GM19438 (cell line): ENCODE data around the gene ELN.
"Not testable (repeated sequence)": the region's sequence is repeated elsewhere in the genome, so short reads cannot be mapped to it uniquely, and the experiment has no call there.

Experiments used
- ATAC-seq: cut with Tn5 transposase; IDR thresholded peaks from one replicate; pipeline ENCODE4 v1.9.1; 2021; ENCODE audit warnings: low read depth; ENCODE audit not compliant: unreplicated experiment

ELN gene

DNA sequence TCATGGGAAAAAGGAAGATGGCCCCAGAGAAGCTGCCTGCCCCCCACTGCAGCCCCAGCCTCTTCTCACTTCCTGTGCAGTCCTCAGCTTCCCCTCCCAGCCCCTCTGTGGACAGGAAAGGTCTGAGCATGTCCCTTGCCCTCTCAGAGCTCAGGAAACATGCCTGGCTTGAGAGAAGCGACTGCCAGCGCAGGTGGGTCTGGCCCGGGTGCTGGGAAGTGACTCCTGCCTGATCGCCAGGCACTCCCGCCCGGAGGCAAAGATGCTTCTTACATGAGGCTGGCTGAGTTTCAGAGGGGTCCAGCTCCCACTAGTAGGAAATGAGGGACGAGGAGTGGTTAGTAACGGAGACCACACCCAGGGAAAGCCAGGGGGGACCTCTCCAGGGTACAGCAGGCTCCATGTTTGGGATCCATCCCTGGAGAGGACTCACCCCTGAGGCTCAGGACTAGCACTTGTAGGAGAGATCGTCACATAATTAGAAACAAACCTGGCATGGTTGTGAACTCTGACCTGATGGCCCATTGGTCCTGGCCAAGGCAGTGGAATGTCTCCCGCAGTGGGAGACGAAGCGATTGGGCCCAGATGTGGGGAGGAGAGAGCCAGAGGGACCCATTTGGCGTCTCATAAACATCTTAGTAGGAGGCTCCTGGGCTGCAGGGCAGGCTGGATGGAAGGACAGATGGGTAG lies 12.3 kb downstream of the ELN start:
- ATAC-seq, result no peak

DNA sequence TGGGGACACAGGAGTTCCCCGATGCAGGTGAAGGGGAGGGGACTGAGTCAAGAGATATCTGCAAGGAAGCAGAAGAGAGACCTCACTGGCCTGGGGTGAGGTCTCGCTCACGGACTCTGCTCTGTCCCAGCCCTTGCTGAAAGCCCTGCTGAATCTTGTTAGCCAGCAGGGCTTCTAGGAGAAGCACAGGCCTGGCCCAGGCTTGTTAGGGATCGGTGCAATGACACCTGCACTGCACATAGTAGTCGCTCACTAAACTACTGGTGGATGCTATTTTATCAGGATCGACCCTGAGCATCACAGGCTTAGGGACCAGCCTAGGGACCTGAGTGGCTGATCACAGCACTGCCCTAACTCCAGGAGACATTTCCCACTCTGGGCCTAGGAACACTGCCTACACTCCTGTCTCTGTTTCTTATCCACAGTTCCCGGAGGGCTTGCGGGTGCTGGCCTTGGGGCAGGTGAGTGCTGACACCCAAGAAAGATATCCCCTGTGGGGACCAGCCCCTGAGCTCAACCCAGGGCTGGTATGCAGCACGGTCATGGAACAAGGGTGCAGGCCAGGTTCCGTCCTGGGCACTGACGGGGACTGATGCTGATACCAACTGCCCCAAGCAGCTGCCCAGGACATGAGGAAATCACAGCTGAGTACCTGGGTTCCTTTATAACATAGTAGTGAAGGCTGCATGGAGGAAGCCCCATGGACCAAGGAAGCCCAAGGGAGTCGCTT lies 13.0 kb downstream of the ELN start:
- ATAC-seq, result no peak

DNA sequence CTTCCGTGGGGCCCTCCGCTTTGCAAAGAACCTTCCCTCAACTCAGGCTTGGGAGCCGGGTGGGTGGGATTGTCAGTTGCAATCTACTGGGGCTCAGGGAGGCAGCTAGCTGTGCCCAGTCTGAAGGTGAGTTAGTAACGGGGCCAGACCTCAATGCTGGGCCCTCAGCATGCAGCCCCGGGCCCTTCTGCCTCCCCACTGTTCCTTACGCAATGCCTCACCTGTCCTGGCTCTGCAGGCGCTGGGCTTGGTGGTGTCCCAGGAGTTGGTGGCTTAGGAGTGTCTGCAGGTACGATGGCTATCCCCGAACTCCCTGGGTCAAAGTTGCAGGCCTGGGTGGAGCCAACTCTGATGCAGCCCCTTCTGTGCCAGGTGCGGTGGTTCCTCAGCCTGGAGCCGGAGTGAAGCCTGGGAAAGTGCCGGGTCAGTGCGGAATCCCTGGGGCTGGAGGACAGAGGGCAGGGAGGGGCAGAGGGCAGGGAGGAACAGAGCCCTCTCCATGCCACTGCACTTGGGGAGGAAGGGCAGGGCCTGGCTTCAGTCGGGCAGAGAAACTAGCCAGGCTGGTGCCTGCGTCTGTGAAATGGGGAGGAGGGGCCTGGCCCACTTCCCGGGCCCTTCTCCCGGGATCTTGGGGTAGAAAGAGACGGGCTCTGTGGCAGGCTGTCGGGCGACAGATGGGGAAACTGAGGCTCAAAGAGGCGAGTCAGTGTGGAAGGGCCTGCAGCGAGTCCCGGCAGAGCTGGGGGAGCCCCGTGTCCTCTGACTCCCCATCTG lies 15.0 kb downstream of the ELN start:
- ATAC-seq, result no peak

DNA sequence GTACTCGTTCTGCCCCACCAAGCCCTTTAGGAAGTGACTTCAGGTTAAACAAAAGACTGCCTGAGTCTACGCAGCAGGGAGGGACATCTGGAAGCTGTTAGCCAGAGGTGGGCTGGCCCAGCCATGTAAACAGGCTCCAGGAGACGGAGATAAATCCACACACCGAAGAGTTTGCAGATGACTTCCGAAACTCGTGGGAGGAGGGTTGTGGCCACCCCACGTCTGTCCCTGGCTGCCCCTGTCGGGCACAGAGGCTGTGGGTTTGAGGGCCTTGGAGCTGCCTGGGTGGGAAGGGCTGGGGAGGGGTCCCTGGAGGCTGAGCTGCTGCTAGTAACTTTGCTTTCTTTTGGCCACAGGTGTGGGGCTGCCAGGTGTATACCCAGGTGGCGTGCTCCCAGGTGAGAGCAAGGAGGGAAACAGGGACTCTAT lies 15.6 kb downstream of the ELN start:
- no peak for ATAC-seq

DNA sequence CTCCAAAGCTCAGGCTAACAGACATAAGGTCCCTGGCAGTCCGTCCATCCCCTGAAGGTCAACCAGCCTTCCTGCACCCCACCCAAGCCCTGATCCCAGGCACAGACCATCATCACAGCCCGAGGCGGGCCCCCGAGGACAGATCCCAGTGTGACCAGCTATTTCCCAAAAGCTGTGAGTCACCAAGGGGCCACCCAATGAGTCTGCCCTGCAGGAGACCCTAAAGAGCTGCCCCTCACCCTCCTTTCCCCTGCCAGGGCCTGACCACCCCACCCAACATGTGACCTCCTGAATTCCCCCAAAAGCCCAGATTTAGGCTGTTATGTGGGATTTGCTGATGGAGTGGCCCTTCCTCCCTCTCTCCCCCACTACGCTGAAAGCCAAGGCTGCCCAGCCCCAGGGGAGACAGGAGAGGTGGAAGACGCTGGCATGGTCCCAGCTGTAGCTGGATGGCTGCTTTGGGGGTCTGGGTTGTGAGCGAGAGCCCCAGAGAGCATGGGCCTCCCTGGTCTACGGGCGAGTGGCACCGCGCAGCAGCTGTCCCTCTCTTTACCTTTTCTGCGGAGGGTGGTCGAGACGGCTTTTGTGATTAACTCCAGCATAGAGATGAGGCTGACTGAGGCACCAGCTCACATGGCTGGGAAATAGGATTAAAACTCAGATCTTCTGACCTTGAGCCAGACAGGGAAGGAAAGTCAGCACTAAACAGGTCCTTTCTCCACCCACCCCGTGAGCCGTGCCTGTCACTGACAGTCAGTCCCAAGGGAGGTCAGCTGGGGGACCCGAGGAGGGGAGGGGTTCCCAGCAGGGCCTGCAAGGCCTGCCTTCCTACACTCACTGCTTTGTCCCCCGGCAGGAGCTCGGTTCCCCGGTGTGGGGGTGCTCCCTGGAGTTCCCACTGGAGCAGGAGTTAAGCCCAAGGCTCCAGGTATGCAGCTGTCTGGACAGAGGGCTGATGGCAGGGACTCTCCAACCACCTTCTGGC lies 16.7 kb downstream of the ELN start:
- ATAC-seq, result no peak

DNA sequence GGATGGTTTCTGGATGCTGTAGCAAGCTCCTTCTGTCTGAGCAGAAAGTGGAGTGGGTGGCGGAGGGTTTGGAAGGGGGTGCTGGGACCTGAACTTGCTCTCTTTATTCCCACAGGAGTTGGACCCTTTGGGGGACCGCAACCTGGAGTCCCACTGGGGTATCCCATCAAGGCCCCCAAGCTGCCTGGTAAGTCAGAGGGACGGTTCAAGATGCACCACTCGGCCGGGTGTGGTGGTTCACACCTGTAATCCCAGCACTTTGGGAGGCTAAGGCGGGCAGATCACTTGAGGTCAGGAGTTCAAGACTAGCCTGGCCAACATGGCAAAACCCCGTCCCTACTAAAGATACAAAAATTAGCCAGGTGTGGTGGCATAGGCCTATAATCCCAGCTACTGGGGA lies 18.6 kb downstream of the ELN start:
- not testable (repeated sequence) for ATAC-seq

DNA sequence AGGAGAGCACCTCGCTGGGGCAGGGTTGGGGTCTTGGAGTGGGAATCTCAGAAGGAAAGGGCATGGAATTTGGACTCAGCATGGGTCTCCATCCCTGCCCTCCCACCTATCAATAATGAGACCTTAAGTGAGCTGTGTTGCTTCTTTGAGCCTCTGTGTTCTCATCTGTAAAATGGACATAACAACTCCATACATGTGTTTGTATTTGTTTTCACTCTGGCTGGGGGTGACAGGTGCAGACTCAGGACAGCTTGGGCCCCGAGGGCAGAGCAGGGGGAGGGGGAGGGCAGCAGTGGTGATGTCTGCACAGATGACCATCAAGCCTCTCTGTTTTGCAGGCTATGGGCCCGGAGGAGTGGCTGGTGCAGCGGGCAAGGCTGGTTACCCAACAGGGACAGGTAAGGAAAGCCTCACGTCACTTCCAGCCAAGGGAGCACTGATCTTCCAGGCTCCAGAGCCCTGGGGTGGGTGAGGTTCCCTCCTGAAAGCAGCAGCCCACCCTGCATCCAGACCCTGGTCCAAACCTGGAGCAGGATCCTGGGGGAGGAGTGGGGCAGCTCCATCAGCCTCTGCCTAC lies 19.9 kb downstream of the ELN start:
- no peak for ATAC-seq

DNA sequence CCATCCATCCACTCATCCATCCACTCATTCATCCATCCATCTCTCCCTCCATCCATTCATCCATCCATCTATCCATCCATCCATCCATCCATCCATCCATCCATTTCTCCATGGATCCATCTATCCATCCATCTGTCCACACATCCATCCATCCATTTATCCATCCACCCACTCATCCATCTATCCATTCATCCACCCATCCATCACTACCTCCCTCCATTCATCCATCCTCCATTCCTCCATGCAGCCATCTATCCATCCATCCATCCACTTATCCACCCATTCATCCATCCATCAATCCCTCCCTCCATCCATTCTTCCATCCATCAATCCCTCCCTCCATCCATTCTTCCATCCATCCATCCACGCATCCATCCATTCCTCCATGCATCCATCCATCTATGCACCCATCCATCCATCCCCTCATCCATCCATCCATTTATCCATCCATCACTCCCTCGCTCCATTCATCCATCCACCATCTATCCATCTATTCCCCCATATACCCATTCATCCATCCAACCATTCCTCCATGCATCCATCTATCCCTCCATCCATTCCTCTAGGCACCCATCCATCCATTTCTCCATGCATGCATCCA lies 21.1 kb downstream of the ELN start:
- no peak for ATAC-seq

DNA sequence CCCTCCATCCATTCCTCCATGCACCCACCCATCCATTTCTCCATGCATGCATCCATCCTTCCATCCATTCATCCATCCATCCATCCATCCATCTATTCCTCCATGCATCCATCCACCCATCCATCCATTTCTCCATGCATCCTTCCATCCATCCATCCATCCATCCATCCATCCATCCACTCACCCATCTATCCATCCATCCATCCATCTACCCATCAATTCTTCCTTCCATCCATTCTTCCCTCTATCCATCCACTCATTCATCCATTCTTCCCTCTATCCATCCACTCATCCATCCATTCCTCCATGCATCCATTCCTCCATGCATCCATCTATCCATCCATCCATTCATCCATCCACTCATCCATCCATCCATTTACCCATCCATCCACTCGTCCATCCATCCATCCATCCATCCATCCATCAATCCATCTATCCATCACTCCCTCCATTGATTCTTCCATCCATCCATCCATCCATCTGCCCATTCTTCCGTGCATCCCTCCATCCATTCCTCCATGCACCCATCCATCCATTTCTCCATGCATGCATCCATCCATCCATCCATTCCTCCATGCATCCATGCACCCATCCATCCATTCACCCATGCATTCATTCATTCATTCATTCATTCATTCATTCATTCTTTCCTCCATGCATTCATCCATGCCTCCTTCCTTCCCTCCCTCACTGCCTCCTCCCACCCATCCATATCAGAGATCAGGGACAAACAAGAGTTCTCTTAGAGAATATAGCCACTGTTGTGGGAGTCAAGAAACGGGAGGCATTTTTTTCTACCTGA lies 22.2 kb downstream of the ELN start:
- no peak for ATAC-seq

DNA sequence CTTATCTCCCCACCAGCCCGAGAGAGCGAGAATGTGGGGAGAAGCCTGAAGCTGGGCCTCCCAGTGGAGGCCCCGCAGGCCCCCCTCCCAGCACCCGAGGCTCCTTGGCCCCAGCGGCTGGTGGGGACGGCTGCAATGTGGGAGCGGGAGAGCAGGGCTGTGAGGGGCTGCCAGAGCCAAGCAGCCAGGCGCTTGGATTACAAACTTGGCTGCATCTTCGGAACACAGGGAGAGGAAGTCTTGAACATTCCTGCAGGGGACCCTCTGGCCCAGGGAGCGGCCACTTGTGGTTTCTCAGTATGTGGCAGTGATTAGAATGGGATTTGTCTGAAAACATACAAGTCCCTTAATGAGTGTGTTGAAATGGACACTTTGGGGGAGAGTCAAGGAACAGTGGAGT lies 23.2 kb downstream of the ELN start:
- ATAC-seq, result no peak

DNA sequence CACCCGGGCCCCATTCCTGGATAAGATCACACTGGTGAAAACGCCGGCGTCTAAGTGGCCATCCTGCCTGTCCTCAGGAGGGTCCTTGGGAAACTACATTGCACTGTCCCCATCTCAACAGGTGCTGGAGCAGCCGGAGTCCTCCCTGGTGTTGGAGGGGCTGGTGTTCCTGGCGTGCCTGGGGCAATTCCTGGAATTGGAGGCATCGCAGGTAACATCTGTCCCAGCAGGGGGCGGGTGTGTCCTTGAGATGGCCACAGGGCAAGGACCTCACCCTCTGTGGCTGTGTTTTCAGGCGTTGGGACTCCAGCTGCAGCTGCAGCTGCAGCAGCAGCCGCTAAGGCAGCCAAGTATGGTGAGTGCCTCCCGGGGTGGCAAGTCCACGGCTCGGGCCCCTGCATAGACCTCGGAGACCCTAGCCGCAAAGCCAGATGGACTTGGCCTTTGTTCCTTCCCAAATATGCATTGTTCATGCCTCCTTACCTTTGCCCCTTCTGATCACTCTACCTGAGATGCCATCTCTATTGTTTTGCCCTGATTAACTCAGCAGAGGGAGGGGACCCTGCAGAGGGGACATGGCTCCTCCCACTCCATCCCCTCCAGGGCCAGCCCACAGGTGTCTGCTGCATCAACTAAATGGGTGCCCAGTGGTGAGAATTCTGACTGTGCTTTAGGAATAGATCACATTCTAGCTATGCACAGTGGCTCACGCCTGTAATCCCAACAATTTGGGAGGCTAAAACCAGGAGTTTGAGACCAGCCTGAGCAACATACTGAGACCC lies 23.8 kb downstream of the ELN start:
- no peak for ATAC-seq

DNA sequence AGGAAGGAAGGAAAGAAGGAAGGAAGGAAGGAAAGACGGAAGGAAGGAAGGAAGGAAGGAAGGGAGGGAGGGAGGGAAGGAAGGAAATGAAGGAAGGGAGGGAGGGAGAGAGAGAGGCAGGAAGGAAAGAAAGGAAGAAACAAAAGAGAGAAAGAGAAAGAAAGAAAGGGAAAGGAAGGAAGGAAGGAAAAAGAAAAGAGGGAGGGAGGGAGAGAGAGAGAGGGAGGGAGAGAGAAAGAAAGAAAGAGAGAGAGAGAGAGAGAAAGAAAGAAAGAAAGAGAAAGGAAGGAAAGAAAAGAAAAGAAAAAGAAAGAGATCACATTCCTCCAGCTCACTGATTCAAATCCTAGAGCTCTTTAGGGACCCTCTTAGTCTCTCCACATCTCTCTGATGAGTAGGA lies 24.7 kb downstream of the ELN start:
- ATAC-seq, result no peak

DNA sequence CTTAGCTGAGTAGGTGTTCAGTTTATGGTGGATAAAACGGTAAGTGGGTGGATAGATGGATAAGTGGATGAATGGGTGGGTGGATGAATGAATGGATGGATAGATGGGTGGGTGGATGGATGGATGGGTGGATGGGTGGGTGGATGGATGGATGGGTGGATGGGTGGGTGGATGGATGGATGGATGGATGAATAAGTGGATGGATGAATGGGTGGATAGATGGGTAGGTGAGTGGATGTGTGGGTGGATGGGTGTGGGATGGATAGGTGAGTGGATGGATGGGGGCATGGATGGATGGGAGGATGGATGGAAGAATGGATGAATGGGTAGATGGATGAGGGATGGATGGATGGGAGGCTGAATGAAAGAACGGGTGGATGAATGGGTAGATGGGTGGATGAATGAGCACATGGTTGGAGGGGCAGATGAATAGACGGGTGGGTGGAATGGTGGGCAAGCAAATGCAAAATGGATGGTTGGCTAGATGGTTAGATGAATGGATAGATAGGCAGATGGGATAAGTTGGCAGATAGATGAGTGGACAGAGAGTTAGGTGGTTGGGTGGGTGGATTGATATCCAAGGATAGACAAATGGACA lies 25.7 kb downstream of the ELN start:
- ATAC-seq, result no peak

DNA sequence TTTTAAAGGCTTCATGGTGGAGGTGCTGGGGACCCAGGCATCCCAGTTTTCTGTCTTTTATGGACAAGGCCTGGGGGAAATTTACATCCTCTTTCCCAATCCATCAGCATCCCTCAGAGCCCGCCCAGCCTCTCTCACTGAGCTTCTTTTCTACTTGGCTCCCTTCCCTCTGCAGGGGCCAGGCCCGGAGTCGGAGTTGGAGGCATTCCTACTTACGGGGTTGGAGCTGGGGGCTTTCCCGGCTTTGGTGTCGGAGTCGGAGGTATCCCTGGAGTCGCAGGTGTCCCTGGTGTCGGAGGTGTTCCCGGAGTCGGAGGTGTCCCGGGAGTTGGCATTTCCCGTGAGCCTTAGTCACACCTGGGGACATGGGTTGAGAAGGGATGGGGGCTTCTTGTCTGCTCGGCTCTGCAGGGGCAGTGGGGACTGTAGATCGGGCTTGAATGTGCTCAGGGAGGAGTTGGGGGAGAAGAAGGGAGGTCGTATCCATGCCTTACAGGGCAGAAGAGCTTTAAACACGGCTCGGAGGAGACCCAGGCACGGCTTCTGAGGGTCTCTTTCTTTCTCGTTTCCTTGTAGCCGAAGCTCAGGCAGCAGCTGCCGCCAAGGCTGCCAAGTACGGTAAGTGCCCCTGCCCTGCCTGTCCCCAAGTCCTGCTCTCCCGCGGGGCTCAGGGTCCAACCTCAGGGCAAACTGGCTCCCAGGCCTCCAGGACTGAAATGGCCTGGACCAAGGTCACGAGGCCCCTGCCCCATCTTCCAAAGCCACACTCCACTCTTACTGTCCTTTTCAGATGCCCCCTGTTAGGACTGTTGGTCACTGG lies 28.3 kb downstream of the ELN start:
- ATAC-seq, result no peak

DNA sequence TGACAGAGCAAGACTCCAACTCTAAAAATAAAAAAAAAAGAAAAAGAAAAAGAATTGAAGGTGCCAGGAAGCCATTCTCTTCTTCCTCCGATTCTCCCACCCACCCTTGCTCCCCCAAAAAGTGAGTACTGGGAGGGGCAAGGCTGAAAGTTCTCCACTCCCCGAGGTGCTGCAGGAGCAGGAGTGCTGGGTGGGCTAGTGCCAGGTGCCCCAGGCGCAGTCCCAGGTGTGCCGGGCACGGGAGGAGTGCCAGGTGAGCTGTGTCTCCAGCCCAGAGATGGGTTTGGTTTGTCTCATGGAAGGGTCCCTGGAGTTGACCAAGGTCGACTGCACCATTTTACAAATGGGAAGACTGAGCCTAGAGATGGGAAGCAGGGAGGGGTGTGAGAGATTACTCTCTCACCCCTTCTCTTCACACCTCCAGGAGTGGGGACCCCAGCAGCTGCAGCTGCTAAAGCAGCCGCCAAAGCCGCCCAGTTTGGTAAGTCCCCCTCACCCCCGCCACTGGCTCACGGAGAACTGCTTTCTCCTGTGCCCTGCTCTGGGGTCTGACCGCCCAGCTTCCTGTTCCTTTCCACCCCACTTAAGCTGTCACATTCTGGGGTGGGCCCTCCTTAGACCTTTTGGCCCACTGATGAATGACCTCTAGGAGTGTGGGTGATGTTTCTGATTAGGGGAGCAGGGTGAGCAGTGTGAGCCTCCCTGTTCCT lies 29.4 kb downstream of the ELN start:
- ATAC-seq, result no peak

DNA sequence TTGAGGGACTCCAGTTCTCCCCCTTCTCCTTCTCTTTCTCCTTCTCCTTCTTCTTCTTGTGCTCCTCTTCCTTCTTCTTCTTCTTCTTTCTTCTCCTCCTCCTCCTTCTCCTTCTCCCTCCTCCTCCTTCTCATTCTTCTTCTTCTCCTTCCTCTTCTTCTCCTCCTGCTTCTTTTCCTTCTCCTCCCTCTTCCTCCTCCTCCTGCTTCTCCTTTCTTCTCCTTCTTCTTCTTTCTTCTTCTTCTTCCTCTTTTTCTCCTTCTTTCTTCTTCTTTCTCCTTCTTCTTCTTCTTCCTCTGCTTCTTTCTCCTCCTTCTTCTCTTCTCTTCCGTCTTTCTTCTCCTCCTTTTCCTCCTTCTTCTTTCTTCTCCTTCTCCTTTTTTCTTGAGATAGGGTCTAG lies 30.0 kb downstream of the ELN start:
- no peak for ATAC-seq
